GM23338 (cell line): ENCODE data around the gene EPC1. TPM values are rescaled to one million over a fixed set of nuclear protein-coding genes. Genes with fewer than 3 reads are reported as not detected.
A peak's percentile ranks its signal among the peaks of the same experiment; 100 is the strongest.

Experiments used
- ATAC-seq: fragments of 200-7000 bp; cut with Tn5 transposase; 3 replicates; pipeline ENCODE4 v1.9.1; 2020
- DNase-seq: peaks from one replicate; pipeline ENCODE4 v3.0.0-alpha.2; 2015; ENCODE audit warnings: low spot score
- H2AFZ ChIP-seq: fragments of 200-600 bp; sonication (generic); 2 replicates; pipeline ENCODE4 v1.8.0; 2016; ENCODE audit warnings: antibody characterized with exemption, mild to moderate bottlenecking, moderate library complexity
- H3F3A ChIP-seq: fragments of 200-600 bp; sonication (generic); replicated peaks from 2 replicates; pipeline ENCODE4 v1.8.0; 2017; ENCODE audit warnings: antibody characterized with exemption, mixed run types, low read depth
- H3K27ac ChIP-seq: fragments of 200-600 bp; sonication (generic); 2 replicates; pipeline ENCODE4 v1.6.1; 2016; ENCODE audit warnings: low read depth
- H3K27me3 ChIP-seq: fragments of 200-600 bp; sonication (generic); 2 replicates; pipeline ENCODE4 v1.8.0; 2016; ENCODE audit warnings: mild to moderate bottlenecking, mixed run types, moderate library complexity; ENCODE audit not compliant: insufficient read depth
- H3K36me3 ChIP-seq: fragments of 200-600 bp; sonication (generic); 2 replicates; pipeline ENCODE4 v1.8.0; 2016; ENCODE audit warnings: mild to moderate bottlenecking; ENCODE audit not compliant: insufficient read depth
- H3K4me1 ChIP-seq: fragments of 200-600 bp; sonication (generic); 2 replicates; pipeline ENCODE4 v1.8.0; 2016; ENCODE audit warnings: mild to moderate bottlenecking, moderate library complexity; ENCODE audit not compliant: insufficient read depth
- H3K4me2 ChIP-seq: fragments of 200-600 bp; sonication (generic); 2 replicates; pipeline ENCODE4 v1.7.1; 2017; ENCODE audit warnings: mixed run types
- H3K4me3 ChIP-seq: fragments of 200-600 bp; sonication (generic); 2 replicates; pipeline ENCODE4 v1.6.1; 2016; ENCODE audit warnings: mixed run types
- H3K79me2 ChIP-seq: fragments of 200-600 bp; sonication (generic); replicated peaks from 2 replicates; pipeline ENCODE4 v1.8.0; 2017; ENCODE audit warnings: mild to moderate bottlenecking; ENCODE audit not compliant: insufficient read depth
- H3K9me2 ChIP-seq: fragments of 200-600 bp; sonication (generic); 2 replicates; pipeline ENCODE4 v1.8.0; 2017; ENCODE audit not compliant: insufficient read depth
- H4K20me1 ChIP-seq: fragments of 200-600 bp; sonication (generic); replicated peaks from 2 replicates; pipeline ENCODE4 v1.8.0; 2017; ENCODE audit warnings: mild to moderate bottlenecking; ENCODE audit not compliant: insufficient read depth
- H3K27ac Mint-ChIP-seq: 2 replicates; pipeline ENCODE4 v1.8.0; 2020; ENCODE audit warnings: inconsistent platforms, mild to moderate bottlenecking, moderate library complexity, mixed read lengths
- H3K27me3 Mint-ChIP-seq: 3 replicates; pipeline ENCODE4 v1.8.0; 2022; ENCODE audit warnings: low read depth, mild to moderate bottlenecking, moderate library complexity, mixed read lengths, inconsistent platforms; ENCODE audit not compliant: insufficient read depth, poor library complexity
- H3K36me3 Mint-ChIP-seq: 3 replicates; pipeline ENCODE4 v1.8.0; 2021; ENCODE audit warnings: low read depth, mild to moderate bottlenecking, inconsistent platforms, moderate library complexity, mixed read lengths
- H3K4me1 Mint-ChIP-seq: 3 replicates; pipeline ENCODE4 v1.8.0; 2020; ENCODE audit warnings: mild to moderate bottlenecking, inconsistent platforms, mixed read lengths
- H3K4me3 Mint-ChIP-seq: 3 replicates; pipeline ENCODE4 v1.8.0; 2021; ENCODE audit warnings: moderate library complexity, mild to moderate bottlenecking, inconsistent platforms, mixed read lengths
- H3K9me3 Mint-ChIP-seq: 3 replicates; pipeline ENCODE4 v1.8.0; 2020; ENCODE audit warnings: moderate library complexity, mild to moderate bottlenecking, inconsistent platforms, mixed read lengths
- CREB1 ChIP-seq: fragments of 250-450 bp; sonication (Bioruptor Pico); IDR thresholded peaks from 2 replicates; pipeline ENCODE4 v1.5.0; 2020; ENCODE audit warnings: low read depth, mild to moderate bottlenecking, moderate library complexity
- CTCF ChIP-seq, 2 experiments: fragments of 200-600 bp in 1 of 2; sonication (generic) in 1 of 2; conservative IDR thresholded peaks; 2 replicates each; pipeline versions ENCODE4 v1.5.1 to v1.6.1; 2016 to 2017; ENCODE audit warnings: antibody characterized with exemption in 2 of 2, low read depth in 2 of 2, mild to moderate bottlenecking in 2 of 2, moderate library complexity in 1 of 2
- ETS1 ChIP-seq: IDR thresholded peaks from 2 replicates; pipeline ENCODE4 v1.6.1; 2016; ENCODE audit warnings: antibody characterized with exemption
- EZH2 ChIP-seq: fragments of 200-600 bp; sonication (generic); IDR thresholded peaks from one replicate; pipeline ENCODE4 v1.8.0; 2017; ENCODE audit warnings: antibody characterized with exemption, mild to moderate bottlenecking, low read depth; ENCODE audit not compliant: unreplicated experiment
- EZH2phosphoT487 ChIP-seq: fragments of 200-600 bp; sonication (generic); IDR thresholded peaks from one replicate; pipeline ENCODE4 v1.8.1; 2018; ENCODE audit warnings: antibody characterized with exemption; ENCODE audit not compliant: unreplicated experiment
- JUNB ChIP-seq: IDR thresholded peaks from one replicate; pipeline ENCODE4 v1.6.1; 2016; ENCODE audit warnings: antibody characterized with exemption; ENCODE audit not compliant: unreplicated experiment
- NANOG ChIP-seq: IDR thresholded peaks from 2 replicates; pipeline ENCODE4 v1.6.1; 2016; ENCODE audit warnings: antibody characterized with exemption, borderline replicate concordance
- POLR2AphosphoS5 ChIP-seq: IDR thresholded peaks from 2 replicates; pipeline ENCODE4 v1.6.1; 2016; ENCODE audit warnings: antibody characterized with exemption, low read depth
- REST ChIP-seq: IDR thresholded peaks from one replicate; pipeline ENCODE4 v1.6.1; 2018; ENCODE audit warnings: antibody characterized with exemption; ENCODE audit not compliant: unreplicated experiment
- ZNF331 ChIP-seq: fragments of 250-450 bp; sonication (Bioruptor Pico); IDR thresholded peaks from 2 replicates; pipeline ENCODE4 v1.5.0; 2020; ENCODE audit warnings: low read depth, mild to moderate bottlenecking, moderate library complexity
- polyA plus RNA-seq: library from polyadenylated mRNA; unstranded; fragments of >200 nt; fragmentation: Nextera tagmentation; extraction: Ambion mirVana; gene quantifications from 2 replicates; pipeline ENCODE4 v1.2.1, GENCODE V29; 2016
- total RNA-seq: library from RNA; depleted of rRNA; stranded (reverse); fragments of >200 nt; shearing (Covaris generic); gene quantifications from 2 replicates; pipeline ENCODE4 v1.2.3, GENCODE V29; 2014

Gene EPC1
- total and polyA plus RNA-seq, 2 experiments from 2014 or later: 24.1 to 25.9 TPM

GRCh38 chr10:32346134-32346550 is 816 bp downstream of the EPC1 start:
- H3K4me2 ChIP-seq: peak overlapping the region; percentile 88
- peak overlapping the region; percentile 100 for H3K27ac Mint-ChIP-seq
- H3K9me2 ChIP-seq: no peaks in the 10 kb centered on the region
- ATAC-seq (peak; percentile 92), DNase-seq (peak; percentile 96)
- no peak for TF ChIP-seq EZH2
- peak; percentile 71 to 92 for TF ChIP-seq CTCF (conservative IDR thresholded peaks at IDR 0.05; ENCODE audit: low read depth in 2 of 2)
- TF ChIP-seq CREB1 (CRISPR knock-in tag): peak; percentile 47; the same call in 1 of the 2 replicates
- no peak for TF ChIP-seq REST
- H3K4me3 Mint-ChIP-seq: peak overlapping the region; percentile 95
- peak overlapping the region; percentile 100 for H3K27ac ChIP-seq
- 0 out of 2 replicates have a peak, but pooled peaks cover 2% of the 10 kb centered on the region for H4K20me1 ChIP-seq
- peak overlapping the region; percentile 96 for H3K4me3 ChIP-seq
- H3F3A ChIP-seq: no peaks in the 10 kb centered on the region
- no peaks in the 10 kb centered on the region for H3K36me3 ChIP-seq
- H3K9me3 Mint-ChIP-seq: no peaks in the 10 kb centered on the region
- H3K4me1 Mint-ChIP-seq: peaks cover 39% of the 10 kb centered on the region
- H3K36me3 Mint-ChIP-seq: peaks cover 24% of the 10 kb centered on the region
- H3K4me1 ChIP-seq: peaks cover 53% of the 10 kb centered on the region
- peaks cover 12% of the 10 kb centered on the region for H3K27me3 Mint-ChIP-seq
- H2AFZ ChIP-seq: no peak overlapping the region; the same call in 1 of the 2 replicates
- no peaks in the 10 kb centered on the region for H3K27me3 ChIP-seq
- H3K79me2 ChIP-seq: peaks cover 52% of the 10 kb centered on the region

- Histone ChIP-seq H3K36me3 (no peaks in the 10 kb centered on the region), H3K9me2 (peaks cover 3% of the 10 kb centered on the region; the same call in 1 of the 2 replicates), H3K4me2 (no peak overlapping the region), H3K4me1 (peaks cover 41% of the 10 kb centered on the region), H3F3A (no peaks in the 10 kb centered on the region), H4K20me1 (peaks cover 11% of the 10 kb centered on the region), H2AFZ (no peak overlapping the region), H3K4me3 (no peak overlapping the region), H3K27me3 (no peaks in the 10 kb centered on the region), H3K79me2 (peaks cover 94% of the 10 kb centered on the region), H3K27ac (no peak overlapping the region)
- H3K4me1 Mint-ChIP-seq: peaks cover 40% of the 10 kb centered on the region
- no peak overlapping the region for H3K4me3 Mint-ChIP-seq
- H3K27ac Mint-ChIP-seq: peak overlapping the region; percentile 54; the same call in 1 of the 2 replicates
- peaks cover 24% of the 10 kb centered on the region for H3K36me3 Mint-ChIP-seq
- DNase-seq (no peak), ATAC-seq (no peak)
- peaks cover 9% of the 10 kb centered on the region for H3K27me3 Mint-ChIP-seq
- no peaks in the 10 kb centered on the region for H3K9me3 Mint-ChIP-seq
- TF ChIP-seq NANOG (no peak), CREB1 (CRISPR knock-in tag) (no peak), JUNB (no peak), ETS1 (no peak), EZH2 (no peak), POLR2AphosphoS5 (no peak), REST (no peak), ZNF331 (CRISPR knock-in tag) (no peak), EZH2phosphoT487 (no peak)
Measured at GRCh38 chr10:32341596-32341995, 5.4 kb downstream of the EPC1 start.
